Astrocyte of the spinal cord (primary cell): ENCODE measurements around the gene TMEFF1.

ENCODE experiments used
- DNase-seq: peaks from one replicate; pipeline ENCODE4 v3.0.0; 2011; ENCODE audit warnings: low read depth, low spot score
- H3K4me3 ChIP-seq: 2 replicates; pipeline ENCODE4 v1.5.1; 2011; ENCODE audit warnings: low read depth, mild to moderate bottlenecking, low read length, moderate library complexity
- CTCF ChIP-seq: IDR thresholded peaks from 2 replicates; pipeline ENCODE4 v1.5.1; 2012; ENCODE audit warnings: low read depth, mild to moderate bottlenecking, low read length, inconsistent platforms
- in situ Hi-C: cut with HindIII; loops from 2 replicates; pipeline ENCODE4 v1.10.0; 2017; ENCODE audit warnings: low sequenced_read_pairs

TMEFF1 gene

GRCh38 chr9:100472788-100473275, at the start of gene TMEFF1:
TMEFF1 (plus strand) TSS chr9:100473149; CDS start chr9:100473545, 396 bp downstream.
- peak; percentile 6 for DNase-seq
- peak; percentile 12 for TF ChIP-seq CTCF
- in situ Hi-C loops = no loop called here
- peak within 1 kb of the TSS; percentile 57 for H3K4me3 ChIP-seq

- in situ Hi-C loops = no loop called here
- TF ChIP-seq CTCF = no peak
- H3K4me3 ChIP-seq = no peak overlapping the region
- DNase-seq = no peak
These were observed 47.2 kb upstream of the TMEFF1 start for GRCh38 chr9:100425758-100426157.

GRCh38 chr9:100426189-100426529, 46.8 kb upstream of the TMEFF1 start:
- DNase-seq = no peak
- in situ Hi-C loops = no loop called here
- H3K4me3 ChIP-seq = peak overlapping the region; percentile 61
- TF ChIP-seq CTCF = no peak

GRCh38 chr9:100426530-100427365, 46.2 kb upstream of the TMEFF1 start, which contains the start of gene MSANTD3:
MSANTD3 (plus strand) TSS chr9:100427143; CDS start chr9:100441939, 14,796 bp downstream.
- TF ChIP-seq CTCF = no peak
- H3K4me3 ChIP-seq = peak within 1 kb of the TSS; percentile 78

GRCh38 chr9:100427366-100428263, 45.3 kb upstream of the TMEFF1 start:
- H3K4me3 ChIP-seq = peak overlapping the region; percentile 78
- peak; percentile 77 for DNase-seq
- in situ Hi-C loops = no loop called here
- TF ChIP-seq CTCF = no peak

More at GRCh38 chr9:100426530-100427365, 46.2 kb upstream of the TMEFF1 start, which contains the start of gene MSANTD3:
- DNase-seq = peak; percentile 72
- in situ Hi-C loops = no loop called here
